Measurements from ENCODE around the gene TXNIP.

The TXNIP gene

GRCh38 chr1:145944532-145944931 is 51.8 kb downstream of the TXNIP start:
- TF ChIP-seq, protein P1, sequence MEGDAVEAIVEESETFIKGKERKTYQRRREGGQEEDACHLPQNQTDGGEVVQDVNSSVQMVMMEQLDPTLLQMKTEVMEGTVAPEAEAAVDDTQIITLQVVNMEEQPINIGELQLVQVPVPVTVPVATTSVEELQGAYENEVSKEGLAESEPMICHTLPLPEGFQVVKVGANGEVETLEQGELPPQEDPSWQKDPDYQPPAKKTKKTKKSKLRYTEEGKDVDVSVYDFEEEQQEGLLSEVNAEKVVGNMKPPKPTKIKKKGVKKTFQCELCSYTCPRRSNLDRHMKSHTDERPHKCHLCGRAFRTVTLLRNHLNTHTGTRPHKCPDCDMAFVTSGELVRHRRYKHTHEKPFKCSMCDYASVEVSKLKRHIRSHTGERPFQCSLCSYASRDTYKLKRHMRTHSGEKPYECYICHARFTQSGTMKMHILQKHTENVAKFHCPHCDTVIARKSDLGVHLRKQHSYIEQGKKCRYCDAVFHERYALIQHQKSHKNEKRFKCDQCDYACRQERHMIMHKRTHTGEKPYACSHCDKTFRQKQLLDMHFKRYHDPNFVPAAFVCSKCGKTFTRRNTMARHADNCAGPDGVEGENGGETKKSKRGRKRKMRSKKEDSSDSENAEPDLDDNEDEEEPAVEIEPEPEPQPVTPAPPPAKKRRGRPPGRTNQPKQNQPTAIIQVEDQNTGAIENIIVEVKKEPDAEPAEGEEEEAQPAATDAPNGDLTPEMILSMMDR (IDR thresholded peaks at IDR 0.05): no peak
- Histone ChIP-seq H3K36me3 (peaks cover 31% of the 10 kb centered on the region), H3K4me1 (ENCODE audit: control insufficient read depth in 1 of 2, insufficient read depth in 1 of 2, low read depth in 1 of 2, low read length in 1 of 2) (peaks cover 14 to 15% of the 10 kb centered on the region in 2 experiments), H3K4me3 (ENCODE audit: low read depth in 1 of 2, low read length in 1 of 2) (no peak overlapping the region), H3K27ac (no peak overlapping the region), H3K9me3 (no peaks in the 10 kb centered on the region), H3K27me3 (no peaks in the 10 kb centered on the region)

- H3K4me3 ChIP-seq (ENCODE audit: low read depth in 1 of 2, low read length in 1 of 2): no peak overlapping the region
- TF ChIP-seq, protein P1 (IDR thresholded peaks at IDR 0.05): no peak
- no peaks in the 10 kb centered on the region for H3K4me1 ChIP-seq (ENCODE audit: control insufficient read depth in 1 of 2, insufficient read depth in 1 of 2, low read depth in 1 of 2, low read length in 1 of 2)
- H3K9me3 ChIP-seq: no peaks in the 10 kb centered on the region
- H3K27me3 ChIP-seq: no peaks in the 10 kb centered on the region
- H3K27ac ChIP-seq: no peak overlapping the region
- peaks cover 31% of the 10 kb centered on the region for H3K36me3 ChIP-seq
These were observed 53.5 kb downstream of the TXNIP start for GRCh38 chr1:145942871-145943270.
